ENCODE measurements around the gene FOXP4.

The FOXP4 gene

DNA sequence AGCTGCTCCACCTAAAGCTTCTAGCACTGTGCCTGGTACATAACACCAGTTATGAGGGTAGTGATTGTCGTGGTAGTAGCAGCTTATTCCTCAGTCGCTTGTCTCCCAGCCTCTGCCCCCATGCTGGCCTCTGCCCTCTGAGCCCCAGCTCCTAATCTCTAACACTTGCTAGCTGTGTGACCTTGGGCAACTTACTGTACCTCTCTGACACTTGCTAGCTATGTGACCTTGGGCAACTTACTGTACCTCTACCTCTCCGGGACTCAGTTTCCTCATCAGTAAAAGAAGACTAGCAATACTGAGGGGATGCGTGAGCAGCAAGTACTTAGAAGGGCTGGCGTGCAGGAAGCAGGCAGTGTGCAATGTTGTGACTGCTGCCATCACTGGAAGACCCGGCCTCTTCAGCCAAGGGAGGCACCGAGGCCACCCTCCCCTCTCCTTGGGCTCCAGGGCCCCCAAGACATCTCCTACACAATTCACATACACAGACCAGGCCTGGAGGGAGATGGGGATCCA lies 101.9 kb downstream of the FOXP4 start:
- no peak for DNase-seq
- TF ChIP-seq POLR2A (IDR thresholded peaks at IDR 0.05; ENCODE audit: low read length) (no peak), GATA1 (IDR thresholded peaks at IDR 0.05; ENCODE audit: low read depth, low read length) (no peak)

DNA sequence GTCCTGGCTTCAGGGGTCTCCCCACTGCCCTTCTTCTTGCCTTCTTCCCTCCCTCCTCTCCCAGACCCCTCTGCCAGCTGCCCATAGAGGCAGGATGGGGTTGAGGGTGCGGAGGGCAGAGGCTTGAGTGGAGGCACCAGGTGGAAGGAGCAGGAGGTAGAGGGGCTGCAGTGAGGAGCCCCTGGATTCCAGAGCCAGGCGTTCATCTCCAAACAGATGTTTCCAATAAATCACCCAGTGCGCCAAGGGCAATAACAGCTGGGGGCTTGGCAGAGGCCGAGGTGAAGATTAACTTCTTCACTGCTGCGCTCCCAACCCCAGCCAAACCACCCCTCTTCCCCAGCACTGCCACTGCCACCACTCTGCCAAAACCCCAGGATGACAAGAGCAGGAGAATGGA lies 102.7 kb downstream of the FOXP4 start:
- no peak for TF ChIP-seq POLR2A (IDR thresholded peaks at IDR 0.05; ENCODE audit: low read length)
- TF ChIP-seq GATA1 (IDR thresholded peaks at IDR 0.05; ENCODE audit: low read depth, low read length), result no peak

DNA sequence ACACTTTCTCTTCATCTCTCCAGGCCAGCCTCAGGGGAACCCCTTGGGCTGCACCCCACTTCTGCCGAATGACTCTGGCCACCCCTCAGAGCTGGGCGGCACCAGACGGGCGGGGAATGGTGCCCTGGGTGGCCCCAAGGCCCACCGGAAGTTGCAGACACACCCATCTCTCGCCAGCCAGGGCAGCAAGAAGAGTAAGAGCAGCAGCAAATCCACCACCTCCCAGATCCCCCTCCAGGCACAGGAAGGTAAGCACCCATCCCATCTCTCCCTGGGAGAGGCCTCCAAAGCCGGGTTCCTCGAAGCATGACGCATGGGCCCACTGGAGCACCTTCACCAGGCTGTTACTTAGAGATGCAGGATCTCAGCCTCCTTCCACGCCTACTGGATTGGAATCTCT lies 103.4 kb downstream of the FOXP4 start:
- DNase-seq, result no peak

More for the DNA sequence above, 102.7 kb downstream of the FOXP4 start:
- no peak for DNase-seq

DNA sequence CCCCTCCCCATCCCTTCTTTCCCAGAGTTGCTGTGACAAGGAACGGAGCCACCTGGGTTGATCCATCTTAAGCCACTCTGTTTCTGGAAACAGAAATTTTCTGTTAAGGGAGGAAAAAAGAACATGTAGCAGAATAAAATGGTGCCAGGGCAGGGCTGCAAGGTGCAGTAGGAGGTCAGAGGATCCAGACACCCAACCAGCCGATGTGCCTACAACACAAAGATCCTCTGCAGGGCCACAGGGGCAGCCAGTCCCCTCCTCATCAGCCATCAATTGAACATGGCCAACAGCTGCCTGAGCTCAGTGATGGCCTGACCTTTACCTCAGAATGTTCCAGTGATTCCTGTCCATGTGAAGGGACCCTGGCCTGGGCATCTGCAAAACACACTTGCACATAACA lies 103.9 kb downstream of the FOXP4 start:
- DNase-seq, result no peak
- TF ChIP-seq POLR2A (IDR thresholded peaks at IDR 0.05; ENCODE audit: low read length) (no peak), GATA1 (IDR thresholded peaks at IDR 0.05; ENCODE audit: low read depth, low read length) (no peak)

More for the DNA sequence above, 103.4 kb downstream of the FOXP4 start:
- no peak for TF ChIP-seq GATA1 (IDR thresholded peaks at IDR 0.05; ENCODE audit: low read depth, low read length)
- no peak for TF ChIP-seq POLR2A (IDR thresholded peaks at IDR 0.05; ENCODE audit: low read length)

DNA sequence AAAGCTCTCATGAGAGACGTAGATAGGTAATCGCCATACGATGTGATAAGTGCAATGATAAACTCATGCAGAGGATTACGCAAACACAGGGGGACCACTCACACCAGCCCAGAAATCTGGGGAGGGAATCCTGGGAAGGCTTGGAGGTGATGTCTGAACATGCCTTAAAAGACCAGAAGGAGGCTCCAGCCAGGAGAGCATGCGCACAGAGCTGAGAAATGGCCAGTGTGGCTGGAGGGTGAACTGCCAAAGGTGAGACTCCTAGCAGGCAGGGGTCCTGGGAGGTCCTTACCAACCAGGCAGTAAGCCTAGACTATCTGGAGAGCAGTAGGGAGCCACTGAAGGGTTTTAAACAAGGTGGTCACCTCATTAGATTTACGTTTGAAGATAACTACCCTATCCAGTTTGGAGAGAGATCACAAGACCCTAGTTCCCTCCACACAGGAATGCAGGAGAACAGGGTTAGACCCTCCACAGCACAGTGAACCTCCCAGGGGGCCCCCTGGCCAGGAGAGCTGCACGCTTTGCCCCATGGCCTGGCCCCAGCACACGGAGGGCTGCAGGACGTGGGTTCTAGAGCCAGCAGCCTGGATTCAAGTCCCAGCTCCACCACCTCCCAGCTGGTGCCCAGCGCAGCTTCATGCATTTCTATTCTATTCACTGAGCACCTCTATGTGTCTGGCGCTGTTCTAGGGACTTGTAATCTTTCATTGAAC lies 105.2 kb downstream of the FOXP4 start:
- no peak for DNase-seq
- TF ChIP-seq POLR2A (IDR thresholded peaks at IDR 0.05; ENCODE audit: low read length), result no peak
- TF ChIP-seq GATA1 (IDR thresholded peaks at IDR 0.05; ENCODE audit: low read depth, low read length), result no peak
